ELF-1 (cell line): Measurements from ENCODE around the gene KCNH5.

ENCODE experiments used
- DNase-seq: peaks from one replicate; pipeline ENCODE4 v3.0.0-alpha.2; 2016; ENCODE audit warnings: low read depth, low spot score

Gene KCNH5

GRCh38 chr14:62682208-62682607 is 363.1 kb downstream of the KCNH5 start:
- DNase-seq, result no peak

DNA sequence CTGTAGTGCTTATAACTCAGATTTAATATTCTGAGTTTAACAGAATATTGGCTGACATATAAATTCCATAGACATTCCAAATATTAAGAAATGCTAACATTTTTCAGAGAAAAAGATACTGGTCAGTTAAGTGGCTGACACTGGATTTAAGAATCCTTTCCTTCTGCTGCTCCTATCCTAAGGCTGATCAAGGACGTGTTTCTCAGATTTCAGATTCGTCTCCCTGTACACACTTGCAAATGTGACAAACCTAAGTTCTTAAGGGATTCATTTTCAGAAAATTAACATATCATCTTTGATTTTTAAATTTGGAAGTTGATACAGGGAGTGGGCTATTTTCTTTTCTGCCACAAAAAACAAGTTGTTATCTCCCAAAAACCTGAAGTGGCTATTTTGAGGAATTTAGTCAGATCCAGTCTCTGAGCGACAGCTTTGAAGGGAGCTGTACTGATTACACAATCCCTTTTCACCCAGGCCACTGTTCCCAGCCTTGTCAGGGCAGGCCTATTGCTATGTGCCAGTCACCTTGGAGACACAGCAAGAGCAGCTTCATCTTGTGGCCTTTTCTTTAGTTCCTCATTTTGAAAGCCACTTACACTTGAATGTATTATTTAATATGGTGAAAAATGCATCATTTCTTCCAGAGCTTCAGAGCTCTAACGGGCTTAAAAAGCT is 370.6 kb downstream of the KCNH5 start:
- DNase-seq, result no peak

DNA sequence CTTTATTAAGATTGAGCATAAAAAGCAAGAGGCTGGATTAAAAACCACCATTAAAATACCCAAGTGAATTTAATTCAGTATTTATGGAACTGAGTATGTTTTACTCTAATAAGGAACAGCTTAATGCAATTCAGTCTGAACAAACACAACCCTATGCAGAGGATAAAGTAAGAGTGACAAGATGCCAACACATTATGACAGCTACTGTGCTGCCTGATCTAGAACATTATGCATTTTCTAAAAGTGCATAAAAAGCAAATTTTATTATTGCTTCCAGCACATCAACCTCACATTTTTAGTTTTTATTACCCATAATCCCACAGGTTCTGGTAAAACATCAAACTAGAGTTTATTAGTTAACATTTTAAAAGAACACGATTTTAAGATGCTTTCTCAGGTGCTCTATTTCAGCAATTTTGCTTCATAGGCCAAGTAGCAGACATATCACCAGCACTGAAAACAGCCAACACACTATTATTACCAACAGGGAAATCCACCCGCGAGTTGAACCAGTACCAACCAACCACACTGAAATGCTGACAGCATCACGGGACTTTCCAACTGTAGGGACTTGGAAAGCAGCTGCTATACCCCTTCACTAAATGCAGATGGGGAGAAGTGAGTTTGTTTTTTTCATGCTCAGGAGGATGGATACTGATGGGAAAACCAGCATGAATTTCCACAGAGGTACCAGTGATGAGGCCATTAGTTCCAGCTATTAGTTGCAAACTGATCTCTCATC is 372.1 kb downstream of the KCNH5 start:
- no peak for DNase-seq

- no peak for DNase-seq
Measured at GRCh38 chr14:62670526-62670925, 374.7 kb downstream of the KCNH5 start.

- no peak for DNase-seq
Measured at GRCh38 chr14:62667421-62667914, 377.8 kb downstream of the KCNH5 start.

- peak; percentile 5 for DNase-seq
Measured at GRCh38 chr14:62665286-62665685, 380.0 kb downstream of the KCNH5 start.

DNA sequence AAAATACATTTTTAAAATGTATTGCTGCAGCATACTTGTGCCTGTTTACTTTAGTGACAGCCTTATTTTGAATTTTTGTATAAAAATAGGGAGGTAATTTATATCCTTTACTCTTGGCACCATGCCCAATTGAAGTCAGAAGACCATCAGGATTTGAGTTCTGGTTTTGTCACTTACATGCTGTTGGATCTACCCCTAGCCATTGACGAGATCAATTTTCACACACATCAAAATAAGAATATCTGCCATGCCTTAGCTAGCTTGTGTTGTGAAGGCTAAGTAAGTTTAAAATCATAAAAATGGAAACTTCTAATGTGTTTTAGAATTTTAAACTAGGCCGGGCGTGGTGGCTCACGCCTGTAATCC is 381.8 kb downstream of the KCNH5 start:
- no peak for DNase-seq

DNA sequence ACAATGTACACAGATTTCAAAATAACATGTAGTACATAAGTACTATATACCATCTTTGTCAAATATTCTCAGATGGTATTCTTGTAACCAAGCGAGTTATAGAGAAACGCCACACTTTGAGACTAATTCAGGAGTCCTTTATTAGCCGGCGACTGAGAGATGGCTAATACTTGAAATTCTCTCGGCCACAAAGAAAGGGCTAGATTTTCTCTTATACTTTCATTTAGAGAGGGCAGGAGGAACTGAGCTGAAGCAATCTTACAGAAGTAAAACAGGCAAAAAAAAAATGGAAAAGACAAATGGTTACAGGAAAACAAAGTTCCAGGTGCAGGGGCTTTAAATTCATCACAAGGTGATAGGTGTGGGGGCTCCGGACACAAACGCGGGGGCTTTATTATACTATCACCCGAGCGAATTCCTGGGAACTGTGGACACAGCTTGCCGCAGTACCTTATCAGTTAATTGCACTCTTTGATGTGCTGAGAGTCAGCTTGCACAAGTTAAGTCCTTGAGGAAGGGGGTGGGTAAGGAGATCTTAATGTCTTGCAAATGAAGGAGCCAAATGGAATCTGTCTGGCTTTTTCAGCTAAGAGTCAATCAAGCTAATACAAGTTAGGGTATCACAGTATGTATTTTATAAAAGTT is 382.3 kb downstream of the KCNH5 start:
- DNase-seq, result peak; percentile 75

DNA sequence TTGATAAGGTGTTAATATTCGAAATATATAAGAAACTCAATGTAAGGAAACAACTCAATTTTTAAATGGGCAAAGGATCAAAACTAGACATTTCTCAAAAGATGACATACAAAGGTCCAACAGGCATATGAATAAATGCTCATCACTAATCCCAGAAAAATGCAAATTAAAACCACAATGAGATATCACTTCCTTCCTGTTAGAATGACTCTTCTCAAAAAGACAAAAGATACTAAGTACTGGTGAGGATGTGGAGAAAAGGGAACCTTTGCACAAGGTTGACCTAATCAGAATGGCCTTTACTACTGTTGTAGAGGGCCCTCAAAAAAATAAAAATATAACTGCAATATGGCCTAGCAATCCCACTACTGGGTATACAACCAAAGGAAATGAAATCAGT is 383.4 kb downstream of the KCNH5 start:
- no peak for DNase-seq

DNA sequence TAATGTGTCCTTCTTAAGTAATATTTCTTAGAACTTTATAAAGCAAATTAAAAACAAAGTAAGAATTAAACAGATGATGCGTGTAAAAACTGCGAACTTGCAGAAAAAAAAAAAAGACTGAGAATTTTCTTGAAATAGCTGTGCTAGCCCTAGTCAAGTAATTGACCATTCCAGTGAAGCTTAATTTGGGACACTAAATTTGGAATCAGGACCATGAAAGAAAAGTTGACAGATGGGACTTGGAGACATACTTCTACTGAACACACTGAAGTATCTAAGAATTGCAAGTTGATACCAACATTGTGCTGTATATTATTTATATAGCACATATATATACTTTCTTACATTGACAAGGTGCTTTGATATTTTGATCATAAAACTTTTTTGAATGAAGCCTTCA is 386.6 kb downstream of the KCNH5 start:
- DNase-seq, result no peak

- no peak for DNase-seq
Measured at GRCh38 chr14:62657376-62657775, 387.9 kb downstream of the KCNH5 start.

- no peak for DNase-seq
Measured at GRCh38 chr14:62655166-62655565, 390.1 kb downstream of the KCNH5 start.

DNA sequence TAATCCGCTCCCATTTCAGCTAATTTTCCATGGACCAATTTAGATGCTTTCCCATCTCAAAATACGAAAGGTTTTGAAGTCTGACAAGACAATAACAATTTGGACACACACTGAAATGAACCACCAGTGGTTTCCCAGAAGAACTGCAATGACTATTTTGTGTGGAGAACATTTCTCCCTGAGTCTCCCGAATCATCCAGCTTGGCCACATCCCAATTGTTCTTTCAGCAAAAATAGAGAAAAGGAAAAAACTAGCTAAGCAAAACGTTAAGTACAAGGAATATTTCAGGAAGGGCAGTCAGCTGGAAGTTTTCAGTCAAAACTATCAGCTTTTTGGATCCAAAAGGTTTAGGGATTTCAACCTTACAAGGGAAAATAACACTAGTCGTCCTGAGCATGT is 390.6 kb downstream of the KCNH5 start:
- DNase-seq, result no peak
